Activated CD4-positive, alpha-beta T cell treated with anti-CD3 and anti-CD28 coated beads for 24 hours (primary cell): ENCODE data around the gene SCYL1.

Source experiments
- DNase-seq, 2 donors: peaks; one replicate each; pipeline ENCODE4 v3.0.0-alpha.2; 2020; ENCODE audit warnings: low read depth in 2 of 2

Gene SCYL1

DNA sequence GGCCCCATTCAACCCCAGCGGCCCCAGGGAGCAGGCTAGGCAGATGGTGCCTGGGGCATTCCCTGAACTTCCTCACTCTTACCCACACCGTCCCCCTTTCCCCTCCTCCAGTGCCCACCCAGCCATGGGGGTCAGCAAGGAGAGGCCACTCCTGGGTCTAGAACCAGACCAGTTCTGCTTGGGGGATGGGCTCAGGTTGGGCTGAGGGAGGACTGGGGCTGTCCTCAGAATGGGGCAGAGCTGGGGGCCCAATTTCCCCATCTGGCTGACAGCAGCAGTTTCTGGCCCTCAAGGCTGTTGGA is 12.4 kb downstream of the SCYL1 start:
- DNase-seq = no peak

DNA sequence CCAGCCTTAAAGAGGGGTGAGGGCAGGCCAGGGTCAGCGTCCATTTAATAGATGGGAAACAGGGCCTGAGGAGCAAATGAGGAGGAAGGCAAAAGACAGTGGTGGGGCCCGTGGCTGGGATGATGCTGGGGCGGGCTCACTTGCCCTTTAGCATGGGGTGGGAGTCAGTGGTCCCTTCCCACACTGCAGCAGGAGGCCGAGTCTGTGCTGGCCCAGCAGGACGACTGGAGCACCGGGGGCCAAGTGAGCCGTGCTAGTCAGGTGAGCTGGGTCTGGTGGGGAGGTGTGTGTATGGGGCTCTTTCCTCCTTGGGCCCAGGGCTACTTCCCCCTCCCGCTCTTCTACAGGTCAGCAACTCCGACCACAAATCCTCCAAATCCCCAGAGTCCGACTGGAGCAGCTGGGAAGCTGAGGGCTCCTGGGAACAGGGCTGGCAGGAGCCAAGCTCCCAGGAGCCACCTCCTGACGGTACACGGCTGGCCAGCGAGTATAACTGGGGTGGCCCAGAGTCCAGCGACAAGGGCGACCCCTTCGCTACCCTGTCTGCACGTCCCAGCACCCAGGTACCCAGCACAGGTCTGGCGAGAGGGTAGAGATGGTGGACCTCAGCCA is 12.8 kb downstream of the SCYL1 start:
- no peak for DNase-seq

DNA sequence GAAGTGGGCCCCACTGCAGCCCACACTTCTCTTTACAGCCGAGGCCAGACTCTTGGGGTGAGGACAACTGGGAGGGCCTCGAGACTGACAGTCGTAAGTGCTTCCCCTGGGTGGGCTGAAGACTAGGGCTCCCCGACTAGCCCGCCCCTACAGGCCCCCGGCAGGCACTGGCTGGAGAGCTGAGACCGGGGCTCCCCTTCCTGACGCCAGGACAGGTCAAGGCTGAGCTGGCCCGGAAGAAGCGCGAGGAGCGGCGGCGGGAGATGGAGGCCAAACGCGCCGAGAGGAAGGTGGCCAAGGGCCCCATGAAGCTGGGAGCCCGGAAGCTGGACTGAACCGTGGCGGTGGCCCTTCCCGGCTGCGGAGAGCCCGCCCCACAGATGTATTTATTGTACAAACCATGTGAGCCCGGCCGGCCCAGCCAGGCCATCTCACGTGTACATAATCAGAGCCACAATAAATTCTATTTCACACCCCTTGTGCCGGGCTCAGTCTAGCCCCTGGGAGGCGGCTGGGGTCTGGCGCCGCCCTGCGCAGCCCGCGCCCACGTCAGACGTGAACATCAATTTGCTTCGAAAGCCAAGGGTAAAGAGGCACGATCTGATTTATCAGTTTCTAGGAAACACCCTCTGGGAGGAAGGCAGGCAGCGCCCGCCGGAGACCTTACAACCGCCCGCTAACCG is 13.5 kb downstream of the SCYL1 start:
- no peak for DNase-seq

DNA sequence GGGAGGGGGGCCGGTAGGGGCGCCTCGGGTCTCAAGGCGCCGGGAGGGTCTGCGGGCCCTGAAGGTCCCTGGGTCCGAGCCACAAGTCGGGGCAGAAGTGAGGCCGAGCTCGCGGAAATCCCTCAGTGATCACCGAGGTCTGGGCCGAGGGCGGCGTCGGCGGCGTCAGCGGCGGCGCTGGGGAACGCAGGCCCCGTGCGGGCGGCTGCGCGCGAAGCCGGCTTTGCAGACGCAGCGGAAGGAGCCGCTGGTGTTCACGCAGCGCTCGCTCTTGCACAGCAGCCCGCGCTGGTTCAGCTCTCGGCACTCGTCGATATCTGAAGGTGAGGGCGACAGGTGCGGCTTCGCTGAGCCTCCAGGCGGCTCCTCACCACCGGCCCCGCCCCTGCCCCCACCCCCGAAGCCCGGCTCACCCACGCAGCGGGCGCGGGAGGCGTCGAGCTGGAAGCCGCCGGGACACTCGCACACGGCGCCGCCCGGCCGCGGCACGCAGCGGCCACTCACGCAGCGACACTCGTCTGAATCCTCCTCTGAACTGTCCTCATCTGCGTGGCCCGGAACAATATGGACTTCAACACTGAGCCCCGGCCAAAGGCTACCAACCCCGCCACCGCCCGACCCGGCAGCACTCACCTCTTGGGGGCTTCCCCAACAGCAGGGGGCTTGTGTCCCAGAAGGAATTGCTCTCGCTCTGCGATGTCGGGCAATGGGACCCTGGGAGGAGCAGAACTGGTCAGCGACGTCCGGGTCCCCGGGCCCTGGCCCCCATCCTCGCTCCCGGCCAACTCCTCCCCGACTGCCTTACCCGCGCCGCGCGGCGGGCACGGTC is 14.2 kb downstream of the SCYL1 start:
- DNase-seq = no peak

DNA sequence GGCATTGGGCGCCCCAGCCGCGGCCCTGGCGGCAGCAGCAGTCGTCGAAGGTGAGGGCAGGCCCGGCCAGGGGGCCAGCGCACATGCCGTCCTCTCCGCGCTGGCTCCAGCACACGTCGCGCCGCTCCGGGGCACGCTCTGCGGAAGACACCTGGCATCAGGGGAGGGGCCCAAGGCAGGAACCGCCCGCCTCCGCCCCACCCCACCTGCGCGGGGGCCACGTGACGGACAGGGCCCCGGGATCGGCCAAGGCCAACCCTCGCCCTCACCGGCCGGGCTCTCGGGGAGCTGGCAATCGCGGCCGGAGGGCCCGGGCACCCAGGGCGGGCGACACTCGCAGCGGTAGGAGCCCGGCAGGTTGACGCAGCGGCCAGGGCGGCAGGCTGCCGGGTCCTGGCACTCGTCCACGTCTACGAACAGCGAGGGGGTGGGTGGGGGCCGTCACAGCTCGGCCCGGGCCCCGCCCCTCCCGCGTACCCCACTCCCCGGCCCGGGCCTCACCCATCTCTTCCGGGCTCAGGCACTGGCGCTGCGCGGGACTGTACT is 14.9 kb downstream of the SCYL1 start:
- DNase-seq = no peak

DNA sequence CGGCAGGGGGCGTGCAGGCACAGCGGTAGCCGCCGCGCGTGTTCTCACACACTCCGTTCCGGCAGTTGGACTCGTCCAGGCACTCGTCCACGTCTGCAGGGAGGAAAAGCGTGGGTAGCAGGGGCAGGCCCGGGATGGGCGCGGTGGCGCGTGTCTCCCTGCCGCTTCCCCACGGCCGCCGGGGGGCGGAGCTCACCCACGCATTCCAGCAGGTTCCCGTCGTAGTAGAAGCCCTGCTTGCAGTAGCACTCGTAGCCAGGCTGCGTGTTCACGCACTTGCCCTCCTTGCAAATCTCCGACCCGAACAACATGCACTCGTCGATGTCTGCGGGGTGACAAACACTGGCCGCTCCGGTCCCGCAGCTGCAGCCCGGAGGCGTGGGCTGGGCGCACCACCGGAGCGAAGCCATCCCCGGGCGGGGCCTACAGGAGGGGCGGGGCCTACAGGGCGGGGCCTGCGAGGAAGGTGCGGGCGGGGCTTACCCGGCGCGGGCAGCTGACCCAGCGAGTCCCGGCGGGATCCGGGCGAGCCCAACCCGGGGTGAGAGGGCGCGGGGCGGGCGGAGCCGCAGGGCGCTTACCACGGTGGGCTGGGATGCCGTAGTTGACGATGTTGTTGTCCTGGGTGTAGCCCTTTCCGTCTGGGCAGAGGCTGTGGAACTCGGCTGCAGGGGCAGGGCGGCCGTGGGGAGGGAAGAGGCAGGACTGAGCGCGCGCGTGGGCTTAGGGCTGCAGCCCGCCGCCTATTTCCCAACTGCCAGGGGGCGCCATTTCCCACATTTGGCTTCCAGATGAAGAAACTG is 15.6 kb downstream of the SCYL1 start:
- DNase-seq = peak; percentile 72 to 82

DNA sequence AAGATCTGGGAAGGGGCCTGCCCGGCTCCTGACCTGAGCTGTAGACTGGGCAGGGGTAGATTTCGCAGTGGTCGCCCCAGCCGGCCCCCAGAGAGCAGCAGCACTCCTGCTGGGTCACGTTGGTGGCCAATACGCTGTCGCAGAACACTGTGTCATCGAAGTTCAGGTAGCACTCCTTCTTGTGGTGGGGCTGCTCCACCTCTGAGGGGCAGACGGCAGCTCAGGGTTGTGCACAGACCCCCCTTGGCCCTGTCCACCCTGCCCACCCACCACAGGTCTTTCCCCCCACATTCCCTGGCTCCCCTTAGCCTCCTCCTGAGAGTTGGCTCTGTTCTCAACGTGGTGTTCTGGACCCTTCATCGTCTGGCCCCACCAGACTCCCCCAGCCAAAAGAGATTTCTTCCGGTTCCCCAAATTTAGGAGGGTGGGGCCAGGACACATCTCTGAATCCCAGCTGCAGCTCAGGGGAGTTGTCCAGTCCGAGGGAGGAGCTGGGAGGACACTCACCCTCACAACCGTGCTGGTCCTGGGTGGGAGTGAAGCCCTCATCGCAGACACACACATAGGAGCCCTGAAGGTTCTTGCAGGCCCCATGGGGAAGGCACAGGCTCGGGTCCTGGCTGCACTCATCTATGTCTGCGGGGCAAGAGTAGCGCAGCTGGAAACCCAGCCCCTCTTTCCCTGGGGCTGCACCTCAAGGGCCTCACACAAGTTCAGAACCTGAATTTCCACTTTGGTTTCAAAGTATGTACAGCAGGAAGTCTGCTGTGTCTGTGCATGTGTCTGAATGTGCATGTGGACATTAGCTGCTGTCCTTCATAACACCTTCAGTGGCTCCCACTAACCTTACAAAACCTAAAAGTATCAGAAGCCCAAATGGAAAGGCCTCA is 16.5 kb downstream of the SCYL1 start:
- no peak for DNase-seq

DNA sequence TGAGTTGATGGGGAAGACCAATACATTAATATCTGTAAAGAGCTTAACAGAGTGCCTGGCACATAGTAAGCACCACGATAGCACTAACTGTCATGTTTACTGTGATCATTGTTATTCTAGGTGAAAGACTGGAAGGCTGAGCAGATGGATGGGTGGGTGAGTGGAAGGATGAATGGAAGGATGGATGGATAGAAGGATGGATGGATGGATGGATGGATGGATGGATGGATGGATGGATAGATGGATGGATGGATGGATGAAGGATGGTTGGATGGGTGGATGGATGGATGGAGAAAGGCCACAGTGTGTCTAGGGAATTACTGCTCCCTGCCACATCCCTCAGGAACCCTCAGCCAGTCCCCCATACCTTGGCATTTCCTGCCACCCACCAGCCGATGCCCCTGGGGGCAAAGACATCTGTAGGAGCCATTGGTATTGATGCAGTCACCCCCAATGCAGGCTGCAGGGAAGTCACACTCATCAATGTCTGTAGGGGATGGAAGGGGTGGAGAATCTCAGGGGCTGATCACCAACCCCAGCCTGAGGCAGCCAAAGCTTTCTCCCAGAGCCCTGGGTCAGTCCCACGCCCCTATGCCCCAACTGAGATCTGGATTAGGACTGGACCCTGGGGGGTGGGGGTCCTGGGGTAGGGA is 18.0 kb downstream of the SCYL1 start:
- no peak for DNase-seq

DNA sequence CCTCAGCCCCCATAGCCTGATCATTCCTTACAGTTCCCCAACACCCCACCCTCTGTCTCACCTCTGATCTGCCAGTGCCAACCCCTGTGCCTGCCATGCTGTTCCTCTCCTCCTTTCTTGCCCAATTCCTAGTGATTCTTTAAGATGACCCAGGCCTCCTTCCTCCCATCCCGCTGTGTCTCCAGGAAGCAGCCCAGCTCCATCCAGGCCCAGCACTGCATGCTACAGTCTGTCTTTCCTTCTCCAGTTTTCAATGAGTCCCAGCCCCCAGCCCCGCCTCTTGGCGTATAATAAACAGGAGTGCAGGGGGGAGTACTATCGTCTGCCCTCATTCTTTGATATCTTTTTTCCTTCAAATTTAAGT is 21.0 kb downstream of the SCYL1 start:
- DNase-seq = no peak

DNA sequence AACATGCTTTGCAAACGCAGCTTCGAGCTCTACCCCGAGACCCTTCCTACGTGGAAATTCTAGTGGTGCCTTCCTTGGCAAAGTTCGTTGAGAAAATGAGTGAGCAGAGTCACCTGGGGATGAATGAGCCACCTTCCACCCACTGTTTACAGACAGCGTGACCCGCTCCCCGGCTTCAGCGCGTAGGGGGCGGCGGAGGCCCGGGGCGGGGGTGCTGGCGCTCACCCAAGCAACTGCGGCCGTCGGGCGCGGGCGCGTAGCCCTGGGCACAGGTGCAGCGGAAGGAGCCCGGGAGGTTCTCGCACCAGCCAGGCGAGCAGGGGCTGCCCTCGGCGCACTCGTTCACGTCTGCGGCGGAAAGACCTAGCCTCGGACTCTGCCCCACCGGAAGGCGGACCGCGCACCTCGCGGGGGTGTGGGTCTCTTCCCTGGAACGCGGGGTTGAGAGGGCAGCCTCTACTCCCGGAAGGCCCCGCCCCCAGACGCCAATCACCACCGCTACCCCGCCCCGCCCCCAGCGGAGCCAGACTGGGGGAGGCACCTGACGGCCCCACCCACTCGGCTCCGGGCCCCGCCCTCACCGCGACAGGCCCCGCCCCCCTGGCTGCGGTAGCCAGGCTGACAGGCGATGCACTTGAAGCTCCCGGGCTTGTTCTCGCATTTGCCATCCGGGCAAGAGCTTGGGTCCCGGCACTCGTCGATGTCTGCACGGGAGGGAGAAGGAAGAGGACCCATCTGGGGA is 21.5 kb downstream of the SCYL1 start:
- DNase-seq = peak; percentile 99

DNA sequence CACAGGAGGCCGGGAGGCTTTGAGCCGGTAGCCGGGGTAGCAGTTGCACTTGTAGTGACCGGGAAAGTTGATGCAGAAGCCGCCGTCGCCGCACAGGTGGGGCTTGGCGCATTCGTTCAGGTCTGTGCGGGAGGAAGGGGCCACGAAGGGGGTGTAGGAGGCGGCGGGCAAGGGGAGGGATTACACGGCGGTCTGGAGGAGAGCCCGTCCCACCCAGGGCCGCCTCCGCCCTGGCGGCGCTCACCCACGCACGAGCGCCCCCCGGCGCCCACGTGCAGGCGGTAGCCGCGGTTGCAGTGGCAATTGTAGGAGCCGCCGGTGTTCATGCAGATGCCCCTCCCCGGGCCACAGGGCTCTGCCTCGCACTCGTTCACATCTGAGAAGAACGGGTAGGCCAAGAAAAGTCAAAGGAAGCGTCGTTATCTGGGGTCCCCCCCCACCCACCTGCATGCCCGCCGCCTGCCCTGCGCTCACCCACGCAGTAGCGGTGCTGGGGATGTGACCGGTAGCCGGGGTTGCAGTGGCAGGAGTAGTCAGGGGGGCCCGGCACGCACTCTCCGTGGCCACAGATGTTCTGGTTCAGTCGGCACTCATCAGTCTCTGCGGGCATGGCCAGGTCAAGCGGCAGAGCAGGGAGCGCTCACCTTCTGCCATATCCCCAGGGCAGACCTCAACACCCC is 22.7 kb downstream of the SCYL1 start:
- no peak for DNase-seq

DNA sequence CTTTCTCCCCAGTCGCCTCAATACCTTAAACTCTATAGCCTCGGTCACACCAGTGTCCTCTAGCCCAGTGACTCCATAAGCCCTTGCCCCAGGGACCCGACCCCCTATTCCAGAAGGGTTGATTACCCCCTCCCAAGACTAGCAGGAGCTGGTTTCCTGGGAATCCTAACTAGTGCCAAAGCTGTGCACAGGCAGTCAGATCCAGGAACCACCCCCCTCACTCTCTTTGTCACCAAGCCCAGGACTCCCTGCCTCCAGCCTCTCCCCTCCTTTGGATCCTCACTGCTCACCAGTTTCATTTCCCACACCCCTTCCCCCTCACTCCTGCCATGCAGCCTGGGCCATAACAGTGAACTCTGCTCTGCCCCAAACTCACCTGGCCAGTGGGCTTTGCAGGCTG is 23.5 kb downstream of the SCYL1 start:
- DNase-seq = no peak

DNA sequence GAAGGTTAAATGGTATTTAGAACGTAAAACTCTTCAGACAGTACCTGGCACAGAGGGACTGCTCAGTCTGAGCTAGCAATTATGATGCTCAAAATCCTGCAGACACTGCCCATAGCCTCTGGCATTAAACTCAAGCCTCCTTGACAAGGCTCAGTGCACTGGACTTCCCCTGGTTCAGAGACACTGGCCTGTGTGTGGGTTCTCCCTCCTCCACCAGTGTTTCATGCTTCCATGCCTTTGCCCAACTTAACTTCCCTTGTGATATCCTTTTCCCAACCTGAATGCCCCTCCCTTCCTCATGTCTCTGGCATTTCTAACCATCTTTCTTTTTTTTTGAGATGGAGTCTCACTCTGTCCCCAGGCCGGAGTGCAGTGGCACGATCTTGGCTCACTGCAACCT is 24.2 kb downstream of the SCYL1 start:
- DNase-seq = no peak

DNA sequence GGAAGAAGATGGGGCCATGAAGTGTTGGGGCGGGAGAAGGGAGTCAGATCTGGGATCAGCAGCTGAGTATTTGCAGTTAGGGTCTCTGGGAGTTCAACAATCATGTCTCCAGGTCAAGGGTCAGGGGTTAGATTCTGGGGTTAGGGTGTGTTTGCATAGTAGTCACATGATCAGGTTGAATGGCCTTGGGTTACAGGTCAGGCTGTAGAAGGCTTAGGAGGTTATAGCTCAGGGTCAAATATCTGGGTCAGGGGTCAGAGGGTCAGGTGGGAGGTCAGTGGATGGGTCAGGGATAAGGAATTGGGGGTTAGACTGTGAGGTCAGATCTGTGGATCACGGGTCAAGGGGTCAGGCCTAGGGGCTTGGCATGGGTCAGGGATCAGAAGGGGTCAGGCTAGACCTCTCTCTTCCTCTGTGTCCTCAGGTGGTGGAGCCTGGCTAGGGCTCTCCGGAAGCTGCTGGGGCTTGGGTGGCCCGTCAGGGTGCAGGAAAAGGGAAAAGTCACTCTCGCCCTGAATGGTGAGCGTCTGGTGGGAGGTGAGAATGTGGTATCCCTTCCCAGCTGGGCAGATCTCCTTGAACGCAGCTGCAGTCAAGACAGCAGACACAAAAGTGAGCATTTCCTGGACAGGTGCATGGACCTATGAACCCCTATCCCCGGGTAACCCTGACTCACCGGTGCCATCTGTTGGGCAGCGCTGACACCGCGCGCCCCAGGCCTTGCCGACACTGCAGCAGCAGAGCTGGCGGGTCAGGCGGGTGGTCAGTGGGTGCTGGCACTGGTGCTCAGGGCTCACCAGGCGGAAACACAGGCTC is 26.9 kb downstream of the SCYL1 start:
- DNase-seq = no peak

DNA sequence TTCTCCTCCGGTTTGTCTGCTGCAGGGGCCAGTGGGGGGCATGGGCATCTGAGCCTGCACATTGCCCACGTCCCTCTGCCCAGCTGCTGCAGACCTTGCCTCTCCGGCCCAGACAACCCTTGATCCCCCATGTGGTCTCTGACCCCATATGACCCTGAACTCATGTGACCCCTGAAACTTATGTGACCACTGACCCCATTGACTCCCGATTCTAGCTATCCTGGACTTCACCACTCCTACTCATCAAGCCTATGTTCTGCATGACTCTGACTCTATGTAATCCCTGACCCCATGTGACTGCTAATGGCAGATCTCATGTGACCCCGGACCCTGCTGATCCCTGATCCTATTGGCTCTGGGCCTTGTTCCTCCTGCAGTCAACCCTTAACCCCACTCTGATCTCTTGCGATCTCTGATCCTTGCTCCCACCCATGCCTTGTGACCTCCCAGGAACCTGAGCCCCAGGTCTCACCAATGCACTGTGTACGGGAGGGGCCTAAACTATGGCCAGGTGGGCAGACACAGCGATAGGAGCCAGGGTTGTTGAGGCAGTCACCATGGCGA is 27.6 kb downstream of the SCYL1 start:
- no peak for DNase-seq

DNA sequence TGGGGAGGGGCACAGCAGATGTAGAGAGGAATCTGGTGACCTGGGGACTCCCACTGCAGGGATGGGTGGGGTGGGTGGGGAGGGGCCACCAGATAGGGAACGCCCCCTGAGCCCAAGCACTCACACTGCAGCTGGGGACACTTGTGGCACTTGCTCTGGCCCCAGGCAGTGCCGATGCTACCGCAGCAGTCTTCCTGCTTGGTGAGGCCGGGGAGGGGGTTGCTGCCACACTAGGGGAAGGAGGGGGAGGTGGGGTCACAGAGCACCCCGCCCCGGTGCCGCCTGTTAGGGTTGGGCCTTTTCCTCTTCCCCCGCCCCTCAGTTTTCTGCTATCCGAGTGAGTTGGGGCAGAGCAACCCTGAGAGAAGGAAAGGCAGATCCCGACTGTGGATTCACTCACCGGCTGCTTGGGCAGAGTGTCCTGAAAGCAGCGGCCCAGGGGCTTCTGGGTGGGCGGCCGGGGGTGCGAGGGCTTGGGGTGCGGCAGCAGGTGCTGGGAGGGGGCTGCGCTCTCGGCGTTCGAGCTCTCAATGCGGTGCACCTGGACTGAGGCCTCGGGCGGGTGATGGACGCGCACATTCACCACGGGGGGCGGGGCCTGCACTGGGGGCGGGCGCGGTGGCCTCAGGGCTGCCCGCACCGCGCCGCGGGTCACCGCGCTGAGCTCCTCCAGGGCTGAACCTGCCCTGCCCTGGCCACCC is 28.6 kb downstream of the SCYL1 start:
- DNase-seq = no peak

DNA sequence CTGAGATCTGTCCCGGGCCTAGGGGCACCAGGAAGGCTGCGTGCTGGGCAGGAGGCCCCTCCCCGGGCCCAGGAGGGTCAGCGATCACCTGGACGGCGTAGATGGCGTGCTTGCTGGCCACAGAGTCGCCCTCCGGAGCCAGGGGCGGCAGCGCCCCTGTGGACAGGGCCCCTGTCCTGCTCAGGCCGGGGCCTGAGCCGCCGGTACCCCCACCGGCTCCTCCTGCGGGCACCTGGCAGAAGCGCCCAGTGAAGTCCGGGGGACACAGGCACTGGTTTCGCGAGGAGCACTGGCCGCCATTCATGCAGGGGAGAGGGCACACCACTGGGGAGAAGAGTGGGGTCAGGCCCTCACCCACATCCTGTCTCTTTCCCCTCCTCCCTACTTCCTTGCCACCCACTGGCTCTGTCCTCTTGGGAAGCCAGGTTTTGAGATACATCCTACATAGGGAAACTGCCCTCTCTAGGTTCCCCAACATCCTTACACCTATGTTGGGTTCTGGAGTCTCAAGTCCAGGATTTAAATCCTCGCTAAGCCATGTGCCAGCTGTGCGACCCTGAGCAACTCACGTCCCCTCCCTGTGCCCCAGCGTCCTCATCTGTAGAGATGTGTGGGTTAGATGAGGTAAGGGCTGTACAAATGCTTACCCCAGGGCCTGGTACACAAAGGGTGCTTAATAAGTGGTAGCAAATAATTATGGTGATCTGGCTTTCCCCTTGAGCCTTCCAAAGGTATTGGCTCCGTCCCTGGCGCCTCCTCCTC is 29.4 kb downstream of the SCYL1 start:
- no peak for DNase-seq
